ENCODE data around the gene RHBDD3.

DNA sequence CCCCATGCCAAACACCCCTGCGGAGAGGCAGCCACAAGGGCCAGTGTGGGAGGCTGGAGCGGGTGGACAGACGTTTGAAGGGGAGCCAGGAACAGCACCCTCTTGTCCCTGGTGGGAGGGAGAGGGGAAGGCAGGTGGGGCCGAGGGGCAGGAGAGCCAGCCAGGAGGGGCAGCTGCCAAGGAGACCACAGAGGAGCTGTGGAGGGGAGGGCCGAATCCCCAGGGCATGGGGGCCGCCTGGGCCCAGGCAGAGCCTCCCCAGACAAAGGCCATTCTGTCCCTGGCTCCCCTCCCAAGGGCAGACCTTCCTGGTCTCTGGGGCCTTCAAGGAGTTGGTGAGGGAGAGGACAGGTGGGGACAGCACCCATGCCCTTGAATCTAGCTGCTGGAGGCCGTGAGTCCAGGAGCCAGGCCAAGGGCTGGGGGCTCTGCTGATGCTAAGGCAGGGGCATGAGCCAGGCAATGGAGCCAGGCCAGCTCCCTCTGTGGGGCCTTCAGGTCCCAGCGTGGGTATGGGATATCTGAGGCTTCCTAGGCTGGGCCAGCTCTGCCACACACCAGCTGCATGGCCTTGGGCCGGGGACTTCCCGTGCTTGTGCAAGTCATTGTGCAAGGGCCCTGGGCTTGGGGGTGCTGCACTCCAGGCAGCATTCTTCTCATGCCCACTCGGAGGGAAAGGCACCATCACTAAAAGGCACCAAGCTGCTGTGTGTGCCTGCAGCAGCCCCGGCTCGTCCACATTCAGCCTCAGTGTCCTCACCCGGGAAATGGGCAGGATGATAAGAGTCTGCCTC is 50.7 kb downstream of the RHBDD3 start:
- TF ChIP-seq, protein P1, sequence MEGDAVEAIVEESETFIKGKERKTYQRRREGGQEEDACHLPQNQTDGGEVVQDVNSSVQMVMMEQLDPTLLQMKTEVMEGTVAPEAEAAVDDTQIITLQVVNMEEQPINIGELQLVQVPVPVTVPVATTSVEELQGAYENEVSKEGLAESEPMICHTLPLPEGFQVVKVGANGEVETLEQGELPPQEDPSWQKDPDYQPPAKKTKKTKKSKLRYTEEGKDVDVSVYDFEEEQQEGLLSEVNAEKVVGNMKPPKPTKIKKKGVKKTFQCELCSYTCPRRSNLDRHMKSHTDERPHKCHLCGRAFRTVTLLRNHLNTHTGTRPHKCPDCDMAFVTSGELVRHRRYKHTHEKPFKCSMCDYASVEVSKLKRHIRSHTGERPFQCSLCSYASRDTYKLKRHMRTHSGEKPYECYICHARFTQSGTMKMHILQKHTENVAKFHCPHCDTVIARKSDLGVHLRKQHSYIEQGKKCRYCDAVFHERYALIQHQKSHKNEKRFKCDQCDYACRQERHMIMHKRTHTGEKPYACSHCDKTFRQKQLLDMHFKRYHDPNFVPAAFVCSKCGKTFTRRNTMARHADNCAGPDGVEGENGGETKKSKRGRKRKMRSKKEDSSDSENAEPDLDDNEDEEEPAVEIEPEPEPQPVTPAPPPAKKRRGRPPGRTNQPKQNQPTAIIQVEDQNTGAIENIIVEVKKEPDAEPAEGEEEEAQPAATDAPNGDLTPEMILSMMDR (conservative IDR thresholded peaks at IDR 0.05 in 1 of 2, IDR thresholded peaks at IDR 0.05 in 1 of 2; ENCODE audit: extremely low read depth in 1 of 2, insufficient read depth in 1 of 2, low read depth in 1 of 2, low read length in 2 of 2) = no peak
- no peak for TF ChIP-seq EZH2 (IDR thresholded peaks at IDR 0.05; ENCODE audit: borderline replicate concordance, low read length)
